Measurements from ENCODE around the gene UBL7.
A peak's percentile ranks its signal among the peaks of the same experiment; 100 is the strongest.

UBL7 gene

DNA sequence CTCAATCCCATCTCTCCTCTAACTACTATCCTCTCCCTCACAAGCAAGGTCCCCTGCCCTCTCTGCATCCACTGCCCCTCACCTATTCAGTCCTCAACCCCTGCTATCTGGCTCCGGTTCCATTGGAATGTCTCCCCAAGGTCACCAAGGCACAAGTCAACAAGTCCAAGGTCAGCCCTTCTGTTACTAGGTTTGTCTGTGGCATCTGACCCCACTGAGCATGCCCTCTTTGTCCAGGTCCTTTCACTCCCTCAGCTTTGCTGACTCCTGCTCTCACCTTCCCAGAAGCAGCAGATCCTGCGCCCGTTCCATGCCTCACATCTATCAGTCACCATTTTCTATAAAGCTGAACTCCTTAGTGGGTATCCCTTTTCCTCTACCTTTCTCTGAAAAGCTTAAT, 18.9 kb downstream of the UBL7 start:
- DNase-seq (ENCODE audit: low read depth in 2 of 3, low spot score in 2 of 3), result no peak

DNA sequence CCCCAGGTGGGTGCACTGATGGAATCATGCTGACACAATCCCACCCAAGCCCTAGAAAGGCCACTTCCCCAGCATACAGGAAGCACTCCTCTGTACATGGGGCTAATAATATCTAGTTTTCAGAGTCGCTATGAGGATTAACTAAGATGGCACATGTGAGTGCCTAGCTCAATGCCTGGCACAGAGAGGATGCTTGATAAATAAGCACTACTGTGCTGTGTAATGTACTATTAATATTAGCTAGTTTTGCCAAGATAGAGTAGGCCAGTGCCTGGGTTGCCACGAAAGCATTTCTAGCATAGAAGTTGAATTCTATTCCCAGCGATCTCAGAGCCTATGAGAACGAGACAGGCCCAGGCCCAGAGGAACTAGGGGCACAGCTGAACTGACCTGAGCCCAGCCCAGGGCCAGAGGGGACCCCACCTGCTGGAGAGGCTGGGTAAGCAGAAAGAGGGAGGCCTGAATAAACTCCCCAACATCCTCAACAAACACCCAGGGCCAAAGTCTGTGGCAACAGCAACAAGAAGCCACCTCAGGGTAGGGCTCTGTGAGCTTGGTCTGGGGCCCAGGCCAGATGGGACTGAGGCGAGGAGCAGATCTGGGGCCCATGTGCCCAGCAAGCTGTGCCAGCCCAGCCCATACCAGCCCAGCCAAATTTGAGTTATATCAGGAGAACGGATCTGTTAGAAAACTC, 19.6 kb downstream of the UBL7 start:
- no peak for DNase-seq (ENCODE audit: low read depth in 2 of 3, low spot score in 2 of 3)

DNA sequence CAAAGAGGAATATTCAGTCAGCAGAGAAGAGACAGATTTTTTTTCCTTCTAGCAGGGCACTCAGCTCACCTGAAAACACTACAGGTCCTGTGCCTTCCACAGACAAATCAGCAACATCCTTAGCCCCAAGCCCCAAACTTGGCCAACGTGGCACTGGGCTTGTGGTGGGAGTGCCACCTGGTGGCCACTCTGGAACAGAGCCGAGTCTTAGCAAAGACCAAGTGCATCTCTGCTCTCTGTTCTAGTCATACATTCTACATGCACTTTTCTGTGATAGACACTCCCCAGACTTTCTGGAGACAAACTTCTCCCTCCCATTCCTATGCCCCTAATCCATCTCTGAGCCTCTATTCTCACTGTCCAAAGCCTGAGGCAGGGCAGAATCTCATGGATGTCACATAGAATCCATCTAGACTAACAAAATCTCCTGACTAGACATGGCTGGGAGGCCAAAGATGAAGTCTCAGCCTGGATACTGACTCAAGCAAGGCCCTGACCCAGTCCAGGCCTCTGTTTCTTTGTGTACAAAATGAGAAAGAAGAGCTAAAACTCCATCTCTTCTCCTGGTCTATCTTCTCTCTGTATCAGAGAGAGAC, 22.1 kb downstream of the UBL7 start:
- DNase-seq (ENCODE audit: low read depth in 2 of 3, low spot score in 2 of 3), result peak in 2 of 3 experiments; percentile 50 to 53

DNA sequence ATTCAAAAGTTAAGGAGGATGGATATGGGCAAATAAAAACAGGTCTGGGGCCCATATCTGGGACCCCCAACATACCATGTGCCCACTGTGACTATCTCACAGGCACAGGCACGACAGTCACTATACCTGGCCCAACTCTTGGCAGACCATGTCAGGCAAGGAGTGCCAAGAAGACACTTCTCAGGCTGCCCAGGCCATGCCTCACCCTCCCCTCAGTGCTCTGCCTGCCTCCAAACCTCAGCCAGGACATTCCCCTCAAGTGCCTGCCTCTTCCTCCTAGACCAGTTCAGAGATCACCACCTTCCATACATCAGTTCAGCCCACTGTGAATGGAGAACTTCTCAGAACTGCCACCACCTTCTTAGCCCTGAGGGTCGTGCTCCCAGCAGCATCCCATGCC, 22.8 kb downstream of the UBL7 start:
- no peak for DNase-seq (ENCODE audit: low read depth in 2 of 3, low spot score in 2 of 3)

GRCh38 chr15:74434263-74435136, 26.5 kb downstream of the UBL7 start:
- no peak for DNase-seq (ENCODE audit: low read depth in 2 of 3, low spot score in 2 of 3)

DNA sequence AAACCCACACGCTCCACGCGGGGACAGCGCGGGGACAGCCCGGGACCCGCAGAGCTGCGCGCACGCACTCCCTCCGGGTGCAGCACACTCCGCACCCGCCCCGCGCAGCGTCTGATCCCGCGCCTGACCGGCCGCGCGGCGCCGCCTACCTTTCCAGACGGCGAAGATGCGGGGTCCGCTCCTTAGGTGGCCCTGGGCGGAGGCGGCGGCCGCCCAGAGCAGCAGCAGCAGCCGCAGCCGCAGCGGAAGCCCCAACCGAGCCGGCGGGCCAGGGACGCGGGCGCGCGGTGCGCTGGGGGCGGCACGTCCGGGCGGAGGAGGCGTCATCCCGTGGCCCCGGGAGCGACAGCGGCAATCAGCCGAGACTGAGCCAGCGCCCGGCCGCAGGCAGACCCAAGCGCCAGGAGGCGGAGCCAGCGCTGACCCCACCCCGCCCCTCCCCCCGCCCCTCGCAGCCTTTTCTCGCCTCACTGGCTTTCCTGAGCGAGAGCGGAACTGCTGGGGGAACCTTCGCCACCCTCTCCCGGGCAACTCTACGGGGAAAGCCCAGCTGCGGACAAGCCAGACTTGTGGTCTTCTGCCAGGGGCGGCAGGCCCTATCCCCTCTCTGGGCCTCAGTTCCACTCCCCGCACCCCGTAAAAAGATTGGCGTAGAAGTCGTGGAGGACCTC, 27.2 kb downstream of the UBL7 start, which contains the start of gene SEMA7A:
SEMA7A (minus strand) TSS at position 367 of the 671 bp plus-strand sequence; CDS start at position 327, 40 bp downstream.
- peak; percentile 63 to 77 (median 64) for DNase-seq (ENCODE audit: low read depth in 2 of 3, low spot score in 2 of 3)

GRCh38 chr15:74432968-74433591, 27.9 kb downstream of the UBL7 start:
- no peak for DNase-seq (ENCODE audit: low read depth in 2 of 3, low spot score in 2 of 3)

DNA sequence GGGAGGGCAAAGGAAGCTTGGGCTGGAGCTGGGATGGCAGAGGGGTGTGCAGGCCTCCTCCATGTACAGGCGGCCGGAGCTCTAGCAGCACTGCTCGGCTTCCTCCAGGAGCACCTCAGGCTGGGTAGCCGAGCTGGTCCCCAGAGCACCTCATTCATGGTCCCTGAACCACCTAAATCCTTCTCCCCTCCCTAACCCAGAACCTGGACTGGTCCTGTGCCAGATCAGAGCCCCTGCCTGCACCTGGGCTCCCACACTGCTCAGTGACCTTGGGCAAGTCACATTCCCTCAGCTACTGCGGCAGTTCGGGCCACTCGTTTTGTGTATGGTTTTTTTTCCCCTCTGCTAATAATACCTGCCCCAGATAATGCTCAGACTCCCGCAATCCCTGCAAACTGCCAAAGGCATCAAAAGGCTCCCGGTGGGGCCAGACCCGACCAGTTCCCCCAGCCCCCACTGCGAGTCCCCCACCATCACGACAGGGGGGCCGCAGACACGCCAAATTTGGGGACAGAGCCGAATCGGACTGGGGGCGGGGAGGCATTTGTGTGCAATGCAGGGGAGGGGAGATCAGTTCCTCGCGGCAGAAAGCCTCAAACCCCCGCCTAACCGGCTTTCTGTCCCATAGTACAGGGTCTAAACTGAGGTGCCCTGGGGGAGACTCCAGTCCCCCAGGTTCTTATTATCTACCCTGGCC, 28.5 kb downstream of the UBL7 start:
- no peak for DNase-seq (ENCODE audit: low read depth in 2 of 3, low spot score in 2 of 3)

DNA sequence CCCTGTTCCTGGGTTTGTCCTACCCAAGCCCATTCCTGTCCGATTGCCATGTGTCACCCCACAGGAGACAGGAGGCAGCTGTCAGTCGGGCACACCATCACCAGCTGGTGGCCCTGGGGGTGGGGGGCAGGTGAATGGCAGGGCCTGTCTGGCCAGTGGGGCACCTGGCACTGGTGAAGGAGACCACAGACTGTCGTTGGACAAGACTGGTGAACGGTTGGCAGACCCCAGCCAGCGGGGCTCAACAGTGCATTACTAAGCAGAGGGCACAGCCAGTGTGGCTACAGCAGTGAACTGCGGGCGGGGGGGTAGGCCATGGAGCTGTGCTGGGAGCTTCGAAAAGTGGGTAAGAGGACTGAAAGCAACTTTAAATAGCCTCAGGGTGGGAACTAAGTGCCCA, 29.3 kb downstream of the UBL7 start:
- peak in 1 of 3 experiments; percentile 18 for DNase-seq (ENCODE audit: low read depth in 2 of 3, low spot score in 2 of 3)

DNA sequence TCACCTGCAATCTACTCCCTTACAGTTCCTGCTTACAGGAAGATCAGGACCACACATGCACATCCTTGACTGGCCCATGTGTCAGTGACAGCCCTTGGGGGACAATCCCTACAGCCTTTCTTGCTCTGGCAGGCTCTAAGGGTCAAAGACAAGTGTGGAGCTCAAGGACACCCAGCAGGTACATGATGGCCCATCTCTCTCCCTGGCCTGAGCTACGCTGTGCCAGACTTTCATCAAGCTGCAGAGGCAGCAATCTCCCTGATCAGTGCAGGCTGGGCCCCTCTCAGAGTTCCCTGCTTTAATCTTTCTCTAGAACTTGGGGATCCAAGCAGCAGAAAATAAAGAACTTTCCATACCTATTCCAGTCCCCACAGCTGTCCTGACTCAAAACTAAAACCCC, 29.8 kb downstream of the UBL7 start:
- no peak for DNase-seq (ENCODE audit: low read depth in 2 of 3, low spot score in 2 of 3)

- no peak for DNase-seq (ENCODE audit: low read depth in 2 of 3, low spot score in 2 of 3)
Measured at GRCh38 chr15:74430510-74430951, 30.4 kb downstream of the UBL7 start.

DNA sequence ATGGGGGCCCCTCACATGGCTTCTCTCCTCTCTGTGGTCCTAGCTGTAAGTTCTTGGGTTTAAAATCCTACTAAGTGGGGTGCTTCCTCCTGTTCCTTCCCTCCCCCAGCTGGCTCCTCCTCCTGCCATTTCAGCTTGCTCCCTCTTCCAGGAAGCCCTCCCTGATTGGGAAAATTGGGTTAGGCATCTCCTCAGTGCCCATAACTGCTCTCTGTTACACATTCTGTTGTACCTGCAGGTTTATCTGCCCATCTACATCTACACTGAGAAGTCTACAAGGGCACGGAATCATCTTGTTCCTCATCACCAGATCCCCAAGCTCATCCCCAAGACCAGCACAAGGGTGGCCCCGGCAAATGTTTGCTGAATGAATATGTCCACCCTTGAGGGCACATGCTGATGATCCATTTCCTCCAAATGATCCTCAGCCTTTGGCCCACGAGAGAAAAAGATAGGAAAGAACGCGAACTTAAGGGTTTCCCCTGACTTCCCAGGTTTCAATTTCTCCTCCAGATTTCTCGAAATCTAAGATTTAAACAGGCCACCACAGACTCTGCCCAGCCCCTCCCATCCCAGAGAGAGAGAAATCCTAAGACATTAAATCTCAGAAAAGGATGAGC, 31.1 kb downstream of the UBL7 start:
- no peak for DNase-seq (ENCODE audit: low read depth in 2 of 3, low spot score in 2 of 3)

DNA sequence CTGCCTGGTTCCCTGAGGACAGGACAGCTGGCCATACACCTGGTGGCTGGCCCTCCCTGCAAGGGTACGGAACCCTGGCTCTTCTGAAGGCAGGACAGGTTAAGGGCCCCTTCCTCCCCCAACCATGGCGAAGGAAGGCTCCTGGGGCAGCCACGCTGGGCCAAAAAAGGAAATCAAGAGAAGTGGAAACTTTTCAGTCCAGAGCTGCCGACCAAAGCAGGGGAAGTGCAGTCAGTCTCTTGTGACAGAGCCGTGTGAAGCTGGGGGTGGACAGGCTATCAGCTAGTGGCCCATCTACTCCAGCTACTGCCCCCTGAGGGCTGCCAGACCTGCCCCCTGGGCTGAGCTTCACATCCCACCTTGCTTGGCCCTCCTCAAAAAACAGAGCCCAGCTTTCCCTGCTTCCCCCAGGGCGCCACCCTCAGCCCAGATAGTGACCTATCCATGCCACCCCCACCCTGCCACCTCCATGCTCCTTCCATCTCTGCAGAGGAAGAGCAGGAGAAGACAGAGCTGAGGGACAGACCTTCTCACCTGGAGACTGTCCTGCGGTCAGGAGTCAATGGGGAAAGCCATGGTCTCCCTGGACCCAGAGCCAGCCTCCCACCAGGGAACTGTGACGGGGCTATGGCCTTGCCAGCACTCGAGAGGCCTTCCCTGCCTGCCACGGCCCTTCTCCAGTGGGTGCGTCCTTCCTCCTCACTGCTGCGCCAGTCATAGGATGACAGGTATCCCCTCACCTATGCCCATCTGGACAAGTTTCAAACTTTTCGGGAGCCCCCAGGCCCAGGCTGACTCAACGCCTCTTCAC, 31.8 kb downstream of the UBL7 start:
- DNase-seq (ENCODE audit: low read depth in 2 of 3, low spot score in 2 of 3), result no peak

GRCh38 chr15:74428442-74428787, 32.5 kb downstream of the UBL7 start:
- no peak for DNase-seq (ENCODE audit: low read depth in 2 of 3, low spot score in 2 of 3)

DNA sequence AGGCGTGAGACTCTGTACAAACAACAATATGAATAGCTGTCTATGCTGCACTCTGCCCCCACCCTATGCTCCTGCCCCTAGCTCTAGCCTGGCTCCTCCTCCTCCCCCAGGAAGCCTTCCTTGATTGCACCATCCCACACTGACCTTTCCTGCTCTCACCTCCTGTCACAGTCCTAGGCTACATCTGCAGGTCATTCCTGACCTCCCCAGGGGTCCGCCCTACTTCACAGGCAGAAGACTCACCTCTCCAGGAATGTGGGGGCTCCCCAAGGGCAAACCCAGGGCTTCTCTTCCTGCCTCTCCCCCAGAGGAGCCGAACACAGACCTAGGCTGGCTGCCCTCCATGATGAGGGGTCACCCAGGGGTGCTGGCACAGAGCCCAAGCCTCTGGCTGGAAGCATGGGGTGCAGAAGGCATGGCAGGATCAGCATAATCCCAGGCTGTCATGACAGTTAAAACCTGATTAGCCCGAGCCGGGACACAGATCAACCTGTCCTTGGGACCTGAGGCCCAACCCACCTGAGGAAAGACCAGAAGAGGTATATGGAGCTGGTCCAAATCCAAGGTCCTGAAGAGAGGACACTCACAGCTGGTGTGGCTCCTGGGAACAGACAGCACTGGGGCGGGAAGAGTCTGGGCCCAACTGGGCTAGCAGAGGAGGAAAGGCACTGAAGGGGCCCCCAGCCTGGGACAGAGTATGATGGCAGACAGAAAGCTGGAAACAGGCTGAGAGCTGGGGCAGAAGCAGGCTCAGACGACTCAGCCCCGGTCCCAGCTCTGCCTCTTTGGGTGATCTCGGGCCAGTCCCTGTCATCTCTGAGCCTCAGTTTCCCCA, 33.1 kb downstream of the UBL7 start:
- DNase-seq (ENCODE audit: low read depth in 2 of 3, low spot score in 2 of 3), result no peak

GRCh38 chr15:74426404-74427281, 34.3 kb downstream of the UBL7 start:
- no peak for DNase-seq (ENCODE audit: low read depth in 2 of 3, low spot score in 2 of 3)

GRCh38 chr15:74425630-74426029, 35.3 kb downstream of the UBL7 start:
- no peak for DNase-seq (ENCODE audit: low read depth in 2 of 3, low spot score in 2 of 3)

Data from activated CD8-positive, alpha-beta memory T cell treated with anti-CD3 and anti-CD28 coated beads for 48 hours (primary cell).